ENCODE results near the gene ADAMTSL2.
A peak's percentile ranks its signal among the peaks of the same experiment; 100 is the strongest.

The ADAMTSL2 gene

GRCh38 chr9:133552236-133552635 lies 17.7 kb downstream of the ADAMTSL2 start:
- no peak for DNase-seq (ENCODE audit: low read depth, low spot score)
- H3K9me3 ChIP-seq (ENCODE audit: low read depth, low read length) = no peaks in the 10 kb centered on the region
- no peak overlapping the region for H3K27ac ChIP-seq
- TF ChIP-seq FOXP2 (optimal IDR thresholded peaks at IDR 0.05; ENCODE audit: control extremely low read depth, extremely low read length, insufficient read depth) (no peak), POLR2AphosphoS5 (IDR thresholded peaks at IDR 0.05; ENCODE audit: borderline replicate concordance, low read depth, low read length) (no peak)
- H3K9ac ChIP-seq (ENCODE audit: insufficient read length) = no peak overlapping the region
- no peak overlapping the region for H3K4me3 ChIP-seq
- no peaks in the 10 kb centered on the region for H3K36me3 ChIP-seq (ENCODE audit: insufficient read depth, low read length)

- TF ChIP-seq EZH2 (IDR thresholded peaks at IDR 0.05) = no peak
- no peak for TF ChIP-seq FOXP2 (optimal IDR thresholded peaks at IDR 0.05; ENCODE audit: control extremely low read depth, extremely low read length, insufficient read depth)
- no peak for TF ChIP-seq POLR2AphosphoS5 (IDR thresholded peaks at IDR 0.05; ENCODE audit: borderline replicate concordance, low read depth, low read length)
- Histone ChIP-seq H3K9ac (ENCODE audit: insufficient read length) (no peak overlapping the region), H3K36me3 (ENCODE audit: insufficient read depth, low read length) (no peaks in the 10 kb centered on the region), H3K27ac (no peak overlapping the region), H3K9me3 (ENCODE audit: low read depth, low read length) (no peaks in the 10 kb centered on the region), H3K4me3 (no peak overlapping the region)
- DNase-seq (ENCODE audit: low read depth, low spot score) = no peak
These were observed 18.6 kb downstream of the ADAMTSL2 start for GRCh38 chr9:133553123-133553522.

DNA sequence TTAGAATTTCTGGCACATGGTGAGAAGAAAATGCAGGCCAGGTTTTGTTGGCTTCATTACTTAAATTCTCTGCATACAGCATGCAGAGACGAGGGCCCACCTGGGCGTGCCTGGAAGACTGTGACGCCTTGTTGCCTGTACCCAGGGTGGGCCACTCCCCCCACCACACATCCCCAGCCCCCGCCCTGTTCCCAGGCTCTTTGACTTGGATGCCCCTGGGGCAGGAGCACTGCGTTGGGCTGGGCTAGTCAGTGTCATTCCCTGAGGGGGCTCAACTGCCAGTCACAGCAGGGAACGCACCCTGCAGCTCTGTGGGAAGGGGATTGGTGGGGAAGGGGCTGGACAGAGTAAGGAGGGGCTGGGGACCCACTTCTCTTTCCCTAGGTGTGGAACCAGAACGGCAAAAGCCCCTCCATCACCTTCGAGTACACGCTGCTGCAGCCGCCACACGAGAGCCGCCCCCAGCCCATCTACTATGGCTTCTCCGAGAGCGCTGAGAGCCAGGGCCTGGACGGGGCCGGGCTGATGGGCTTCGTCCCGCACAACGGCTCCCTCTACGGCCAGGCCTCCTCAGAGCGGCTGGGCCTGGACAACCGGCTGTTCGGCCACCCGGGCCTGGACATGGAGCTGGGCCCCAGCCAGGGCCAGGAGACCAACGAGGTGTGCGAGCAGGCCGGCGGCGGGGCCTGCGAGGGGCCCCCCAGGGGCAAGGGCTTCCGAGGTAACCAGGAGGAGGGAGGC lies 19.6 kb downstream of the ADAMTSL2 start:
- Histone ChIP-seq H3K9ac (ENCODE audit: insufficient read length) (no peak overlapping the region), H3K4me3 (no peak overlapping the region), H3K9me3 (ENCODE audit: low read depth, low read length) (no peaks in the 10 kb centered on the region), H3K36me3 (ENCODE audit: insufficient read depth, low read length) (no peaks in the 10 kb centered on the region), H3K27ac (no peak overlapping the region)
- TF ChIP-seq POLR2AphosphoS5 (IDR thresholded peaks at IDR 0.05; ENCODE audit: borderline replicate concordance, low read depth, low read length) (no peak), EZH2 (IDR thresholded peaks at IDR 0.05) (no peak), FOXP2 (optimal IDR thresholded peaks at IDR 0.05; ENCODE audit: control extremely low read depth, extremely low read length, insufficient read depth) (no peak)
- DNase-seq (ENCODE audit: low read depth, low spot score) = no peak

GRCh38 chr9:133554729-133555128 lies 20.2 kb downstream of the ADAMTSL2 start:
- TF ChIP-seq EZH2 (IDR thresholded peaks at IDR 0.05) (no peak), FOXP2 (optimal IDR thresholded peaks at IDR 0.05; ENCODE audit: control extremely low read depth, extremely low read length, insufficient read depth) (no peak), POLR2AphosphoS5 (IDR thresholded peaks at IDR 0.05; ENCODE audit: borderline replicate concordance, low read depth, low read length) (no peak)
- no peak overlapping the region for H3K4me3 ChIP-seq
- H3K36me3 ChIP-seq (ENCODE audit: insufficient read depth, low read length) = no peaks in the 10 kb centered on the region
- DNase-seq (ENCODE audit: low read depth, low spot score) = no peak
- no peaks in the 10 kb centered on the region for H3K9me3 ChIP-seq (ENCODE audit: low read depth, low read length)
- H3K9ac ChIP-seq (ENCODE audit: insufficient read length) = no peak overlapping the region
- no peak overlapping the region for H3K27ac ChIP-seq

- H3K36me3 ChIP-seq (ENCODE audit: insufficient read depth, low read length) = no peaks in the 10 kb centered on the region
- TF ChIP-seq POLR2AphosphoS5 (IDR thresholded peaks at IDR 0.05; ENCODE audit: borderline replicate concordance, low read depth, low read length) (no peak), FOXP2 (optimal IDR thresholded peaks at IDR 0.05; ENCODE audit: control extremely low read depth, extremely low read length, insufficient read depth) (no peak), EZH2 (IDR thresholded peaks at IDR 0.05) (no peak)
- no peak overlapping the region for H3K9ac ChIP-seq (ENCODE audit: insufficient read length)
- 0 out of 2 replicates have a peak overlapping the region, but pooled peaks have one; percentile 9 for H3K27ac ChIP-seq
- H3K4me3 ChIP-seq = no peak overlapping the region
- DNase-seq (ENCODE audit: low read depth, low spot score) = no peak
- no peaks in the 10 kb centered on the region for H3K9me3 ChIP-seq (ENCODE audit: low read depth, low read length)
These were observed 21.9 kb downstream of the ADAMTSL2 start for GRCh38 chr9:133556354-133556753.

- Histone ChIP-seq H3K27ac (no peak overlapping the region), H3K9ac (ENCODE audit: insufficient read length) (no peak overlapping the region), H3K36me3 (ENCODE audit: insufficient read depth, low read length) (no peaks in the 10 kb centered on the region), H3K4me3 (no peak overlapping the region), H3K9me3 (ENCODE audit: low read depth, low read length) (no peaks in the 10 kb centered on the region)
- TF ChIP-seq EZH2 (IDR thresholded peaks at IDR 0.05) (no peak), POLR2AphosphoS5 (IDR thresholded peaks at IDR 0.05; ENCODE audit: borderline replicate concordance, low read depth, low read length) (no peak), FOXP2 (optimal IDR thresholded peaks at IDR 0.05; ENCODE audit: control extremely low read depth, extremely low read length, insufficient read depth) (no peak)
- DNase-seq (ENCODE audit: low read depth, low spot score) = no peak
These were observed 23.1 kb downstream of the ADAMTSL2 start for GRCh38 chr9:133557581-133557980.

GRCh38 chr9:133558191-133559126 lies 24.0 kb downstream of the ADAMTSL2 start:
- no peaks in the 10 kb centered on the region for H3K9me3 ChIP-seq (ENCODE audit: low read depth, low read length)
- H3K4me3 ChIP-seq = no peak overlapping the region
- TF ChIP-seq EZH2 (IDR thresholded peaks at IDR 0.05) (no peak), FOXP2 (optimal IDR thresholded peaks at IDR 0.05; ENCODE audit: control extremely low read depth, extremely low read length, insufficient read depth) (no peak), POLR2AphosphoS5 (IDR thresholded peaks at IDR 0.05; ENCODE audit: borderline replicate concordance, low read depth, low read length) (no peak)
- no peak overlapping the region for H3K9ac ChIP-seq (ENCODE audit: insufficient read length)
- no peaks in the 10 kb centered on the region for H3K36me3 ChIP-seq (ENCODE audit: insufficient read depth, low read length)
- peak; percentile 28 for DNase-seq (ENCODE audit: low read depth, low spot score)
- peak overlapping the region; percentile 65 for H3K27ac ChIP-seq

DNA sequence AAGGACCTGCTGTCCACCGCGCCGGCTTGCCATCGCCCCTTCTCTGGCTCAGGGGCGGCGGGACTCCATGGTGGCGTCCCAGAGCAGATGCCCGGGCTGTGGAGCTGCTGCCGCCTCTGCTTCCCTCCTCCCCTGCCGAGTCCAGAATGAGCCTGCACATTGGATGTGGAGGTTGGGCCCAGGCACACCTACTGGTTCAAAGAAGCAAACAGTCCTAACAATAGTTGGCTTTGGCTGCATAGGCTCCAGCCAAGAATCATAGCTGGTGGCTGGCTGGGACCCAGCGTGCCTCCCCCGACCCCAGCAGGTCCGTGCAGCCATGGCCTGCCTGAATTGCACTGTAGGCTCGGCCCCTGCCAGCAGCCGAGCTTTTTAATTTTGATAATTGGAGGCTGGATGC lies 25.8 kb downstream of the ADAMTSL2 start:
- DNase-seq (ENCODE audit: low read depth, low spot score) = no peak
- no peaks in the 10 kb centered on the region for H3K36me3 ChIP-seq (ENCODE audit: insufficient read depth, low read length)
- H3K4me3 ChIP-seq = no peak overlapping the region
- no peak overlapping the region for H3K27ac ChIP-seq
- H3K9ac ChIP-seq (ENCODE audit: insufficient read length) = no peak overlapping the region
- no peaks in the 10 kb centered on the region for H3K9me3 ChIP-seq (ENCODE audit: low read depth, low read length)
- TF ChIP-seq FOXP2 (optimal IDR thresholded peaks at IDR 0.05; ENCODE audit: control extremely low read depth, extremely low read length, insufficient read depth) = no peak
- no peak for TF ChIP-seq EZH2 (IDR thresholded peaks at IDR 0.05)
- no peak for TF ChIP-seq POLR2AphosphoS5 (IDR thresholded peaks at IDR 0.05; ENCODE audit: borderline replicate concordance, low read depth, low read length)
